Vagina (tissue), 2 donors: Measurements from ENCODE around the gene TTF2. TPM values are rescaled to one million over a fixed set of nuclear protein-coding genes. Genes with fewer than 3 reads are reported as not detected.

Experiments
- DNase-seq, 2 donors: peaks; one replicate each; pipeline ENCODE4 v3.0.0-alpha.2; 2017; ENCODE audit errors: extremely low spot score in 2 of 2
- H3K27ac ChIP-seq: fragments of 200-600 bp; sonication (generic); one replicate; pipeline ENCODE4 v1.5.1; 2019
- H3K27me3 ChIP-seq: fragments of 200-600 bp; sonication (generic); one replicate; pipeline ENCODE4 v1.5.1; 2019
- H3K36me3 ChIP-seq, 2 donors: fragments of 200-600 bp; sonication (generic); one replicate each; pipeline ENCODE4 v1.5.1; 2017 to 2019
- H3K4me1 ChIP-seq: fragments of 200-600 bp; sonication (generic); one replicate; pipeline ENCODE4 v1.5.1; 2019
- H3K4me3 ChIP-seq, 2 donors: fragments of 200-600 bp; sonication (generic); 1 replicate in 1 of 2; 2 replicates in 1 of 2; pipeline ENCODE4 v1.5.1; 2016 to 2019
- H3K9me3 ChIP-seq: fragments of 200-600 bp; sonication (generic); one replicate; pipeline ENCODE4 v1.5.1; 2019
- POLR2A ChIP-seq, 2 donors: fragments of 450-650 bp; IDR thresholded peaks; one replicate each; pipeline ENCODE4 v1.6.1; 2017; ENCODE audit warnings: antibody characterized with exemption in 2 of 2, mild to moderate bottlenecking in 2 of 2, moderate library complexity in 2 of 2
- POLR2AphosphoS5 ChIP-seq, 2 donors: sonication (generic); formaldehyde crosslinking; IDR thresholded peaks; one replicate each; pipeline ENCODE4 v1.9.0; 2017; ENCODE audit warnings: antibody characterized with exemption in 2 of 2, mild to moderate bottlenecking in 2 of 2, low read depth in 1 of 2; ENCODE audit not compliant: insufficient read depth in 1 of 2
- intact Hi-C: fragments of 100-400 bp; cut with DNase I; formaldehyde crosslinking; loops from one replicate; pipeline ENCODE4 v1.15.1; 2023
- total RNA-seq: library from RNA; depleted of rRNA; stranded (reverse); fragments of >200 nt; gene quantifications from one replicate; pipeline ENCODE4 v1.2.3, GENCODE V29; 2016
- TF ChIP-seq, protein P1 (sequence below), 3 experiments: fragments of 450-650 bp in 2 of 3; fragments of 200-600 bp in 1 of 3; sonication (generic) in 1 of 3; IDR thresholded peaks; one replicate each; pipeline ENCODE4 v1.5.1; 2017 to 2019; ENCODE audit warnings: antibody characterized with exemption in 3 of 3, mild to moderate bottlenecking in 2 of 3, moderate library complexity in 2 of 3

TTF2 gene
- total RNA-seq, 1 donor from 2014 or later: 7.6 TPM

DNA sequence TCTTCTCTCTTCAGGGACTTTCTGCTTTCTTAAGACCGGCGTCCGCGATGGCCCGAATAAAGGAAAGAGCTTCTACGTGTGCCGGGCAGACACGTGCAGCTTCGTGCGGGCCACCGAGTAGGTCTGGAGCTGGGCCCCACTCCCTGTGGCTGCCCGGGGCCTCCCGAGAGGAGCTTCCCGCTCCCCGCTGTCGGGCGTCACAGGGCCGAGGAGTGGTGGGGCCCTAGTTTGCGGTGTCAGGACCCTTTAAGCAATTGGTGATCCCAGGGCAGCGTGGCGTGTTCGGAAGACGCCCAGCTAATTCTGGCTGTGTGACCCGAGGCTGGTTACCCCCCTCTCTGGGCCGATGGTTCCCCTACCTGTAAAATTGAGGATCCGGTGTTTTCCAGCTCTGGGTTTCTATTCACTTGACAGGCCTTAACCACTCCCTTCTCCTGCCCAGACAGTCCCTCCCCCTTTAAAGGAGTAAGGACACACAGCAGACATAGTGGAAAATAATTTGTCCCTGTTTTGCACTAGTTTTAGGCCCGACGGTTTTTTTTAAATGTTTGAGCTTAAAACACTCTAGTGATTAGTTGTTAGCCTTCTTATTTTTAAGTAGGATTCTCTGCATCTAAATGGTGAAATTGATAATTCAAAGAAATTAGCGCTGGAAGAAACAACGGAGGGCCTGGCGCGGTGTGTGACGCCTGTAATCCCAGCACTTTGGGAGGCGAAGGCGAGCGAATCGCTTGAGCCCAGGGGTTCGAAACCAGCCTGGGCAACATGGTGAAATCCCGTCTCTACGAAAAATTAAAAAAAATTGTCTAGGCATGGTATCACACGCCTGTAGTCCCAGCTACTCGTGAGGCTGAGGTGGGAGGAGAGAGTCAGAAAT, 553 bp downstream of the TTF2 start:
- Histone ChIP-seq H3K9me3 (no peaks in the 10 kb centered on the region), H3K27ac (no peak overlapping the region), H3K4me3 (peak overlapping the region; percentile 62 to 73), H3K27me3 (no peaks in the 10 kb centered on the region), H3K36me3 (no peaks in the 10 kb centered on the region), H3K4me1 (peaks cover 19% of the 10 kb centered on the region)
- TF ChIP-seq POLR2AphosphoS5 (IDR thresholded peaks at IDR 0.05; ENCODE audit: insufficient read depth in 1 of 2, low read depth in 1 of 2): no peak
- TF ChIP-seq, protein P1, sequence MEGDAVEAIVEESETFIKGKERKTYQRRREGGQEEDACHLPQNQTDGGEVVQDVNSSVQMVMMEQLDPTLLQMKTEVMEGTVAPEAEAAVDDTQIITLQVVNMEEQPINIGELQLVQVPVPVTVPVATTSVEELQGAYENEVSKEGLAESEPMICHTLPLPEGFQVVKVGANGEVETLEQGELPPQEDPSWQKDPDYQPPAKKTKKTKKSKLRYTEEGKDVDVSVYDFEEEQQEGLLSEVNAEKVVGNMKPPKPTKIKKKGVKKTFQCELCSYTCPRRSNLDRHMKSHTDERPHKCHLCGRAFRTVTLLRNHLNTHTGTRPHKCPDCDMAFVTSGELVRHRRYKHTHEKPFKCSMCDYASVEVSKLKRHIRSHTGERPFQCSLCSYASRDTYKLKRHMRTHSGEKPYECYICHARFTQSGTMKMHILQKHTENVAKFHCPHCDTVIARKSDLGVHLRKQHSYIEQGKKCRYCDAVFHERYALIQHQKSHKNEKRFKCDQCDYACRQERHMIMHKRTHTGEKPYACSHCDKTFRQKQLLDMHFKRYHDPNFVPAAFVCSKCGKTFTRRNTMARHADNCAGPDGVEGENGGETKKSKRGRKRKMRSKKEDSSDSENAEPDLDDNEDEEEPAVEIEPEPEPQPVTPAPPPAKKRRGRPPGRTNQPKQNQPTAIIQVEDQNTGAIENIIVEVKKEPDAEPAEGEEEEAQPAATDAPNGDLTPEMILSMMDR (IDR thresholded peaks at IDR 0.05): no peak
- no peak for TF ChIP-seq POLR2A (IDR thresholded peaks at IDR 0.05)
- intact Hi-C loops: loop anchor here (10.0 kb wide), 1 partner anchor 224 kb away; no protein-coding TSS in a partner anchor
- DNase-seq: no peak

DNA sequence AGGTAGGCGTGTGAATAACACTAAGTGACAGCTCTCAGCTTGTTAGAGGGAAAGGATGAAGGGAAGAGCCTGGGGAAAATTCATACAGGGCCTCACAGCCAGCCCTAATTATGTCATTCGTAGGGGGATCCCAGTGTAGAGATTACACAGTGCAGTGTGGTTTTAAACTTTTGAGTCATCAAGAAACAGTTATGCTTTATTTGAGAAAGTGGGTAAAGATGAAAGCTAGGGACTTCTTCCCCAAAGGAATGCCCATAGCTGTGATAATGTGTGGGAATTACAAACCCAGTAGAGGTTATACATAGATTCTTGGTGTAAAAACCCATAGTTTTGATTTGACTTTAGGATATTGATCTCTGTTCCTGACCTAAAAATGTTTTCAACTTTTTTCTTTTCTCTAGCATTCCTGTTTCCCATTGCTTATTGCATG, 1.9 kb downstream of the TTF2 start:
- intact Hi-C loops: loop anchor here (10.0 kb wide), 1 partner anchor 223 kb away; no protein-coding TSS in a partner anchor
- Histone ChIP-seq H3K4me3 (no peak overlapping the region), H3K27ac (no peak overlapping the region), H3K4me1 (peaks cover 19% of the 10 kb centered on the region), H3K9me3 (no peaks in the 10 kb centered on the region), H3K36me3 (no peaks in the 10 kb centered on the region), H3K27me3 (no peaks in the 10 kb centered on the region)
- no peak for TF ChIP-seq POLR2A (IDR thresholded peaks at IDR 0.05)
- TF ChIP-seq POLR2AphosphoS5 (IDR thresholded peaks at IDR 0.05; ENCODE audit: insufficient read depth in 1 of 2, low read depth in 1 of 2): no peak
- TF ChIP-seq, protein P1 (IDR thresholded peaks at IDR 0.05): no peak
- no peak for DNase-seq

DNA sequence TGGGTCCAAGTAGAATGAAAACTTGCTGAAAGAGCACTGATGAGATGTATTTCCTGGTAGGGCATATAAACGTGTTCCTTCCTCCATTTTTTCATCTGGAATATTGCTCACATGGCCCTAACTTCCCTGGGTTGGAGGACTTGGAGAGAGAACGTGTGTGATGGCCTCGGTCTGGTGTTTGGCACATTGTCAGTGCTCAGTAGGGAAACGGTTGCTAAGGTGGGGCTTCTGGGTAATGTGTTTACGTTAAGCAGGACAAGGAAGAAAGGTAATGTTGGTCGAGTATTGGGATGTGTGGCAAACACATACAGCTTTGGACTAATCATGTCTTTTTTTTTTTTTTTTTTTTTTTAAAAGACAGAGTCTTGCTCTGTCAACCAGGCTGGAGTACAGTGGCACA, 6.2 kb downstream of the TTF2 start:
- intact Hi-C loops: loop anchor here (5.0 to 10.0 kb wide), 2 partner anchors 56 to 218 kb away; partner anchors contain the start of gene TRIM45

DNA sequence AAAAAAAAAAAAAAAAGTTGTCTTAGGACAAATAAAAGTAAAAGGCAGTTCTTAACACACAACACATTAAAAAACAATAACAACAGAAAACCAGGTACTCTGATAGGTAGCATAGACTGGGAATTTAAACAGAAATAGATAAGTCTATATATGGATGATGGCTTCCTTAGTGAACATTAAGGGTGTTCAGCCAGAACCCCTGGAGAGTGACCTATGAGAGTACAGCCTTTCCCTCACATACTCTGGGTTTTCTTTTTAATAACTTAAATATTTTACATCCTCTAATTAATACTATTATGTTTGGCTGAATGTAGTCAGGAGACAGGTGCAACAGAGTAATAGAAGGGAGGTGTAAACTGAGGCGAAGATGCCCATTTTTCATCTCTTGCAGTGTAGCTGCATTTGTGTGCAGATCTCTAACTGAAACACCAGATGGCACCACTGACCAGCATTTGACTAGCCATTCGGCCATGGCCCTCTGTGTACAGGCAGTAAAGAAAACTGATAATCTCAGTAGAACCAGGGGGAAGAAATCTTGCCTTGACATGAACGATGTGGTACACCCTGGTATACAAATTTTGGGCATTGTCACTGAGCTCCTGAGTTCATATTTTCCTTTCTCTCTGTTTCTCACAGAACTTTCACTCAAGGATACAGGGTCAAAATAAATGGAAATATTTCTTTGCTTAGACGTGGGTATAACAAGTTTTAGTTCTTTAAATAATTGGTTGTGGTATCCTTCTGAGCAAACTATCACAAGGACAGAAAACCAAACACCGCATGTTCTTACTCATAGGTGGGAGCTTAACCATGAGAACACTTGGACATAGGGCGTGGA, 7.6 kb downstream of the TTF2 start:
- H3K36me3 ChIP-seq: no peaks in the 10 kb centered on the region
- H3K27me3 ChIP-seq: no peaks in the 10 kb centered on the region
- no peaks in the 10 kb centered on the region for H3K9me3 ChIP-seq
- DNase-seq: no peak
- TF ChIP-seq, protein P1 (IDR thresholded peaks at IDR 0.05): peak; percentile 63 to 74 (median 72)
- no peak for TF ChIP-seq POLR2A (IDR thresholded peaks at IDR 0.05)
- no peak for TF ChIP-seq POLR2AphosphoS5 (IDR thresholded peaks at IDR 0.05; ENCODE audit: insufficient read depth in 1 of 2, low read depth in 1 of 2)
- no peak overlapping the region for H3K4me3 ChIP-seq
- intact Hi-C loops: loop anchor here (5.0 to 10.0 kb wide), 2 partner anchors 55 to 217 kb away; partner anchors contain the start of gene TRIM45
- no peak overlapping the region for H3K27ac ChIP-seq
- no peaks in the 10 kb centered on the region for H3K4me1 ChIP-seq

More for the DNA sequence above, 6.2 kb downstream of the TTF2 start:
- H3K4me3 ChIP-seq: no peak overlapping the region
- DNase-seq: no peak
- H3K27ac ChIP-seq: no peak overlapping the region
- no peaks in the 10 kb centered on the region for H3K27me3 ChIP-seq
- no peaks in the 10 kb centered on the region for H3K36me3 ChIP-seq
- H3K4me1 ChIP-seq: peaks cover 1% of the 10 kb centered on the region
- no peaks in the 10 kb centered on the region for H3K9me3 ChIP-seq
- no peak for TF ChIP-seq POLR2A (IDR thresholded peaks at IDR 0.05)
- TF ChIP-seq, protein P1 (IDR thresholded peaks at IDR 0.05): no peak
- no peak for TF ChIP-seq POLR2AphosphoS5 (IDR thresholded peaks at IDR 0.05; ENCODE audit: insufficient read depth in 1 of 2, low read depth in 1 of 2)
